GM18505 (cell line): ENCODE measurements around the gene CCDC157.
"Not testable (repeated sequence)": the region's sequence is repeated elsewhere in the genome, so short reads cannot be mapped to it uniquely, and the experiment has no call there.

Experiments
- ATAC-seq: cut with Tn5 transposase; IDR thresholded peaks from one replicate; pipeline ENCODE4 v1.9.1; 2021; ENCODE audit not compliant: unreplicated experiment
- POLR2A ChIP-seq: IDR thresholded peaks from 4 replicates; pipeline ENCODE4 v1.6.1; 2011; ENCODE audit warnings: borderline replicate concordance; ENCODE audit not compliant: insufficient read depth, insufficient read length; ENCODE audit errors: extremely low read depth

CCDC157 gene

DNA sequence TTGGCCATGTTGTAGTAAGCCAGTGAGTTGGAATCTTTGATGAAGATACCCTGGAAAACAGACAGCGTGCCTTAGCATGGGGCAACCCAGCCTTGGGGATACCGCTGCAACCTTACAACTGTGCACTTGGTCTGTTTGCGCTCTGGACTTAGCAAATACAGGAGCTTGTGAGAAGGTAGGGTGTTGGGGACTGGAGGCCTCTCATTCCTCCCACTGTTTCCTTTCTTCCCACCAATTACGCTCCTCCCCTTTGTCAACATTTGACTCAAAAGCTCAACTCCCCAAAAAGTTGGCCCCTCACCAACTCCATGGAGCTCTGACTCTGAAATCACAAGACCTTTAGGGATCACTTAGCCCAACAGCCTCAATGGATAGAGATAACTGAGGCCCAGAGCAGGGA lies 22.2 kb upstream of the CCDC157 start:
- no peak for ATAC-seq
- no peak for TF ChIP-seq POLR2A

DNA sequence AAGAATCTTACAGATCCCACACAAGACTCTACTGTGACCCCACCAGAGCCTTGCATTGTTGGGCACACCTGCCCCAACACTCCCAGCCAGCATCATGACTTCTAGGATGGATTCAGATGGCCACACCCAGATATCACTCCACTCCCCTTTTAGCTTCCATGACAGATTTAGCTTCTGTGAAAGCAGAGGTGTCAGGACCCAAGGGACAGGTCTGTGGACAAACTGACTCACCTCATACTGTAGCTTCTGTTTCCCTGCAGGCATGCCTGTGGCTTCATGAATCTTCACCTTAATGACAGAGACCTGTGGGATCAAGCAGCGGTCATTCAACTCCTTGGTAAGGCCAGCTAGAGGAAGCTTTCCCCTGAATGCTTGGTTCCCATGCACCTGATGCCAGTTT lies 21.6 kb upstream of the CCDC157 start:
- TF ChIP-seq POLR2A: no peak
- ATAC-seq: no peak

DNA sequence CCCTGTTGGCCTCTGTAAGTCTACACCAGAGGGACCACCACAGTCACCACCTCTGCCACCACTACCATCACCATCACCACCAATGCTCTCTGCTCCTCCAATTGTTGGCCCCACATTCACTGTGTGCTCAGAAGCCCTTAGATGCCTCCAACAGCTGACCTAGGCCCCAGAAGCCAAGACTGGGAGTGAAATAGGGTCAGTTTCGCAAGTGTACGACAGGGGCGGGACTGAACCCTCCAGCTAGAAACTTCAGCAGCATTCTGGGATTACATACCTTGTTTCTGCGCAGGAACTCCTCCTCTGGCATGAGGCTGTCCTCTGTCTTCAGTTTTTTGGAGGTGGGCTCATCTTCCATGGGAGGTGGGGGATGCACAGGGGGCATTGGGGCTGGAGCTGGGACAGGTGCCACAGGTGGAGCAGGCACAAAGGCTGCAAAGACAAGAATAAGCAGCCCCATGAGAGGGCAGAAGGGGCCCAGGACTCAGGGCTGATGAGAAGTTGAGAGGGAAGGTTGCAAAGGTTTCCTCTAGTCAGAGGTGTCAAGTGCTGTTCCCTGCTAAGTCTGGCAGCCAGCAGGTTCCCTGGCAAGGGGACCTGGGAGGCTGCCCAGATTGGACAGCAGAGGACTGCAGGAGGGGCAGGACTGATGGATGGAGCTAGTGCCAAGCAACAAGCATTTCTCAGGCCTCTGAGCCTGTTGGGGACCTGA lies 19.9 kb upstream of the CCDC157 start:
- TF ChIP-seq POLR2A: no peak
- ATAC-seq: no peak

DNA sequence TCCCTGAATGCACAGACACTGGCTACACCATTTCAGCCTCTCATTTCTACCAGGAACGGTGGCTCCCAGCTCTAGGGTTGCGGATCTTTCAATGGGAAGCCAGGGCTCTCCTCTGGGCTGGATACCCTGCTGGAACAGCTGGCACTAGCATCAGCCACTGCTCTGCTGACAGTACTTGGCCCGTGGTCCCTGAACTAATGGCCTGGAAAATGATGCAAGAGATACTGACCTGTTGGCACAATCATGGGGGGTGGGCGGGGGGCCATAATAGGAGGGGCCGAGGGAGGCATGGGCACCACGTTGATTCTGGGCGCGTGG lies 19.4 kb upstream of the CCDC157 start:
- TF ChIP-seq POLR2A: no peak
- ATAC-seq: no peak

DNA sequence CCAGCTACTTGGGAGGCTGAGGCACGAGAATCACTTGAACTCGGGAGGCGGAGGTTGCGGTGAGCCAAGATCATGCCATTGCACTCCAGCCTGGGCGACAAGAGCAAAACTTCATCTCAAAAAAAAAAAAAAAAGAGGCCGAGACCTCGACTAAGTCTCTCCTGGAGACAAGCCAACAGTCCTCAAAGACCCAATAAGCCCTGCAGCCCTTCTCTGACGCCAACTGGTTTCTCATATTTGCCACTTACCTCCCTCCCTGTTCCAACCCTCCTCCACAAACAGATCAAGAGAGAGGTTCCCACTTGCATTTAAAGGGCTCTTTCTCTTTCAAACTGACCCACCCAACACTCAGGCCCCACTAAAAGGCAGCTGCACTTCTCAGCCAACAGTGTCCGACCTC lies 18.5 kb upstream of the CCDC157 start:
- not testable (repeated sequence) for ATAC-seq

DNA sequence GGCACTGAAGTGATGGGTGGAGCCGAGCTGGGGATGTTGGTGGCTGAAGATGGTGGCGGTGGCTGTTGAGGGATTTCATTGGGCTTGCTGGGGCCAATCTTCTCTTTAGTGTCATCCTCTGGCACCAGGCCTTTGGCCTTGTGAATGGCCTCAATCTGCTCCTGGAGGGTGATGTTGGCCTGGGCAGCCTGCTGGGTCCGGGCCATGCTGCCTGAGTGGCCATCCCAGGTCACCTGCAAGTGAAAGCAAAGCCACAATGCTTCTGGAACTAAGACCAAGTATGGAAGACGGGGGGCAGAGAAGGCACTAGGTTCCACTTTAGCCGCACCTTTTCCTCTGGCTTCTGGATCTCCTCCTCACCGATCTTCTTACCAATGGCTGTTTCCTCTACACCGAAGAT lies 18.0 kb upstream of the CCDC157 start:
- TF ChIP-seq POLR2A: no peak
- no peak for ATAC-seq

DNA sequence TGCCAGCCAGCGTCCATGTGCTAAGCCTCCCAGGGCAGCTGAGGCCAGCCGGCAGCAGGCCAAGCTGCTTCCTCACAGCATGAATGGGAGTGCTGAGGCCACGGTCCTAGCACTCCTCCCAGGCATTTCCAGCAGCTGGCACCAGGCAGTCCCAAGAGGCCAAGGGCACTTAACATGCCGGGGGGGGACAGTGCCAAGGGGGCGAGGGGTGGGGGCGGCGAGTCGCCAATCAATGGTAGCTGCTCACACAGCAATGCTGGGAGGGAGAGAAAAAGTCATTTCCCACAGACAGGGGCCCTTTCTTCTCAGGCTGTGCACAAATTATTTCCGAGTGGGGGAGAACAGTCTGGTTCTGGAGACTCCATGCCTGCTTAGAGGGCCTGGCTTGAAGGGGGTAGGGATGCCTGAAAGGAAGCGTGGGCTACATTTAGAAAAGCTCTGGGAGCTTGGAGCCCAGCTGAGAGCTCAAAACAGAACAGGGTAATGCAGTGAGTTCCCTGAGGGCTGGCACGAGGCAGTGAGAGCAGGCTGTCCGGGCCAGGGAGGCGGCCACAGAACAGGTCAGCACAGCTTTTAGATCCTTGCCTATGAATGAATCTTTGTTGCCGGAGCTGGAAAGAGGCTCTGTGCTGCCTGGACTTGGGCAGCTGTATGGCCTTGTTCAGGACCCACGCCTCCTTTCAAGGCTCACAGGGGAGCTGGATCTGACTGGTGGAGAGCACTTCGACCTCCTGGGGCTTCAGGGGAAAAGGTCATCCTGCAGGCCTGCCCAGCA lies 15.7 kb upstream of the CCDC157 start:
- ATAC-seq: no peak

DNA sequence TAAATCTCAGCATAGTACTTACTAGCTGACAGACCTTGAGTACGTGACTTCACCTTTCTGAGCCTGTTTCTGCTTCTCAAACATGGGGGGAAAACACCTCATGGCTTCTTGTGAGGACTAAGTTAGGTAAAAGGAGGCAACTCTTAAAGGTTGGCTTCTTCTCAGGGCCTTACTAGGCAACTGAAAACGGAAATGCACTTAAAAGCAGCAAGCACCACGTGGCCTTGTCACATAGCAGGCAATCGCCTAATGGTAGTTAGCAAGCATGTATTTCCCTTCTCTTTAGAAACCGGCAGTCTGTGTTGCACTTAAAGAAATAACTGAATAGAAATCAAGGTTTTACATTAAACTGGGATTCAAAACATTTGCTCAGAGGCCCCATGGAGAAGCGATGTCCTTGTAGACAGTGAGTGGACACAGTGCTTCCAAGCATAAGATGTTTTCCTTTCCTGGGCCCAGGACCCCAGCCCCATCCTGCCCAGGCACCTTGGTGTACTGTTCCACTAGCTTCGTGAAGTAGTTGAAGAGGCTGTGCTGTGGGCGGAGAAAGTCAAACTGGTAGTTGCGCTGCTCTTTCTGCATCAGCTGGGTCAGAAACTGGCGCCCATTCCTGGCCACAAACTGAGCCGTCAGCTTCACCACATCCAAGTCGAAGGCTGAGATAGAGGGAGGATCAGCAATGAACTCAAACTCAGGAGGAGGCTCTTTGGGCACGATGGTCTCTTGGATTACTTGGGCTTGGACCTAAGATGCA lies 12.2 kb upstream of the CCDC157 start:
- no peak for ATAC-seq
- no peak for TF ChIP-seq POLR2A

More for the DNA sequence above, 15.7 kb upstream of the CCDC157 start:
- TF ChIP-seq POLR2A: no peak

DNA sequence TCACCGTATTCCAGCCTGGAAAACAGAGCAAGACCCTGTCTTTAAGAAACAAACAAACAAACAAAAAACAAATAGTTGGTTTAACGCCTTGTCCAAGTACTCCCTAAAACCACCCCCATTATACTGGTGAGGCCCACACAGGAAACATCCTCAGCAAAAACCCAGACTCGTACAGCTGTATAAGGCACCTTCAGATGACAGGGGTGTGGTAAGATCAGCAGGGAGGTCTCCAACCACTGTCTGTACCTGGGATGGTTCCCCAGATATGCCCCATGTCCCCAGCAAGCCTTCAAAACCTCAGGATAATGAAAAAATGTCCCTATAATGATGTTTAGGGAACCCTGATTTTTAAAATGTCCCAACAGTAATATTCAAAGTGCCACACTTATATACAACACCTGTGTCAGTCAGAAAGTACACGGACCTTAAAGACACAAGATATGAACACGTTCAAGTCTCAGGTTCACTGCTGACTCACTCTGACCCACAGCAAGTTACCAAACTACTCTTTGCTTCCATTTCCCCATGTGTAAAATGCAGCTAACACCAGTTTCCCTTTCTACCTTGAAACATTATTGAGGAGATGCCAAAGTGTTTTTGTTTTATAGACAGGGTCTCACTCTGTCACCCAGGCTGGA lies 9.4 kb upstream of the CCDC157 start:
- TF ChIP-seq POLR2A: no peak
- no peak for ATAC-seq

DNA sequence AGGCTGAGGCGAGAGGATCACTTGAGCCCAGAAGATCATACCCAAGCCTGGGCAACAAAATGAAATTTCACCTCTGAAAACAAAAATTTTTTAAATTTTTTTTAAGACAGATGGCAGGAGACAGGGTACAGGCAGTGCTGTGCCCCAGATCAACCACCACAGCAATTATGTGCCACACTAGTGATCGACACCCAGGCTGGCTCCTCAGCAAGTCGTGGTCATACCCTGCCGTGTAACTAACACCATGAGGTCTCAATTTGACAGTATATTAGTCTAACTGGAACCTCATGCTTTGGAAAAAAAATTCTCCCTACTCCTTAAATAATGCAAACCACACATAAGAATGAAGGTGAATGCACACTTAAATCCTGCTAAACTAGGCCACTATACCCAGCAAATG lies 8.4 kb upstream of the CCDC157 start:
- ATAC-seq: no peak
- TF ChIP-seq POLR2A: no peak

DNA sequence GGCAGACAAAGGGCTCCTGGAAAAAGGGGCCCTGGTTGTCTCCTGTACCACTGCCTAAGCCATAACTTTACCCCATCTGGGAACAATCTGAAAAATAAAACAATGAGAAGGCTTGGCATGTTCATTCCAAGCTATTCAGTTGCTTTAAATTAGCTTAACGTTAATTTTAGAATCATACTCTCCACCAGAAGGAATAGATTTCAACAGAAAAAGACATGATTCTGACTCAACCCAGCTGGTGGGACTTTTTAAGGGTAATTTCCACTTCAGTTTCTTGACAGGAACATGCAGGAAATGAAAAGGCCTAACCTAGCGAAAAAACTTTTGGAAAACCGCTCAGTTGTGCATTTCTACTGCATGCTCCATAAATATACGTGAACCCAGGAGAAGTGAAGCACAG lies 8.0 kb upstream of the CCDC157 start:
- no peak for ATAC-seq
- no peak for TF ChIP-seq POLR2A

DNA sequence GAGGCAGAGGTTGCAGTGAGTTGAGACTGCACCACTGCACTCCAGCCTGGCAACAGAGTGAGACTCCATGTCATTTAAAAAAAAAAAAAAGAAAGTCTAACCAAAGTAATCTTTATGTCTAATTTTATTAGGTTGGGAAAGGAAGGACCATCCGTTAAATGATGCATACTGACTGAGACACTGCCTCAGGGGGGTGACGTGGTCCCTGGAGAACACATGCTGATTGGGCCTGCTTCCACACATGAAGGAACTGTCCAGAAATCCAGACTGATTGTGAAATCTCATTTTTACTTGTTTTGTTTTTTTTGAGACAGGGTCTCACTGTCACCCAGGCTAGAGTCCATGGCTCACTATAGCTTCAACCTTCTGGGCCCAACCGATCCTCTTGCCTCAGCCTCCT lies 5.6 kb upstream of the CCDC157 start:
- no peak for TF ChIP-seq POLR2A
- ATAC-seq: no peak

DNA sequence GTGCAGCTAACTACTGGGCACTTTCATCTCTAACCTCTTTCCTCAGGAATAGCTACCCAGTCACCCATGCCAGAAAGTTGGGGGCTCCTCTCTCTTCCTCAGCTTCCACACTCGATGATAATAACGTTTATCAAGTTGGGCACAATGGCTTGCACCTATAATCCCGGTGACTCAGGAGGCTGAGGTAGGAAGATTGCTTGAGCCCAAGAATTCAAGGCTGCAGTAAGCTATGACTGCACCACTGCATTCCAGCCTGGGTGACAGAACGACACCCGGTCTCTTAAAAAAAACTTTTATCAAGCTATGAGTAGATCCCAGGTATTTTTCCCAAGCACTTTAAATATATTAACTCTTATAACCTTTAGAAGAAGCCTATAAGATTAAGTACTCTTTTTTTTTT lies 2.2 kb upstream of the CCDC157 start:
- no peak for ATAC-seq

More for the DNA sequence above, 2.2 kb upstream of the CCDC157 start:
- no peak for TF ChIP-seq POLR2A
